H9 (cell line): ENCODE results near the gene CHD6. TPM values are rescaled to one million over a fixed set of nuclear protein-coding genes. Genes with fewer than 3 reads are reported as not detected.

Experiments
- DNase-seq: peaks from one replicate; pipeline ENCODE4 v3.0.0-alpha.2; 2017
- H2AFZ ChIP-seq: one replicate; pipeline ENCODE4 v1.6.1; 2013; ENCODE audit warnings: mild to moderate bottlenecking, low read length, control low read depth, moderate library complexity
- H2AK5ac ChIP-seq: 2 replicates; pipeline ENCODE4 v1.6.1; 2013; ENCODE audit warnings: low read length, control low read depth, mixed read lengths; ENCODE audit not compliant: insufficient read length
- H2BK120ac ChIP-seq: one replicate; pipeline ENCODE4 v1.6.1; 2013; ENCODE audit warnings: low read depth, mild to moderate bottlenecking, low read length, control low read depth, inconsistent platforms; ENCODE audit not compliant: poor library complexity, severe bottlenecking
- H2BK12ac ChIP-seq: 2 replicates; pipeline ENCODE4 v1.6.1; 2013; ENCODE audit warnings: low read length, control low read depth, mixed read lengths, low read depth; ENCODE audit not compliant: insufficient read length
- H2BK15ac ChIP-seq: 2 replicates; pipeline ENCODE4 v1.6.1; 2013; ENCODE audit warnings: low read depth, low read length, control low read depth
- H2BK20ac ChIP-seq: one replicate; pipeline ENCODE4 v1.6.1; 2013; ENCODE audit warnings: low read depth, mild to moderate bottlenecking, low read length, control low read depth, inconsistent platforms; ENCODE audit not compliant: poor library complexity, severe bottlenecking
- H2BK5ac ChIP-seq: 2 replicates; pipeline ENCODE4 v1.6.1; 2013; ENCODE audit warnings: low read length, control low read depth, mixed read lengths; ENCODE audit not compliant: insufficient read length
- H3K14ac ChIP-seq: 2 replicates; pipeline ENCODE4 v1.6.1; 2013; ENCODE audit warnings: low read length, control low read depth; ENCODE audit not compliant: insufficient read depth
- H3K18ac ChIP-seq: 2 replicates; pipeline ENCODE4 v1.6.1; 2013; ENCODE audit warnings: low read depth, mild to moderate bottlenecking, mixed read lengths, low read length, control low read depth; ENCODE audit not compliant: insufficient read length
- H3K23ac ChIP-seq: 2 replicates; pipeline ENCODE4 v1.6.1; 2013; ENCODE audit warnings: low read length, control low read depth, mixed read lengths, low read depth; ENCODE audit not compliant: insufficient read length
- H3K23me2 ChIP-seq: 2 replicates; pipeline ENCODE4 v1.6.1; 2013; ENCODE audit warnings: low read depth, mild to moderate bottlenecking, mixed read lengths, low read length, control low read depth; ENCODE audit not compliant: insufficient read length, poor library complexity, severe bottlenecking
- H3K27ac ChIP-seq: 2 replicates; pipeline ENCODE4 v1.5.1; 2013; ENCODE audit warnings: low read length, control low read depth, mixed read lengths, low read depth; ENCODE audit not compliant: insufficient read length
- H3K27me3 ChIP-seq: 2 replicates; pipeline ENCODE4 v1.6.1; 2013; ENCODE audit warnings: low read length, control low read depth, inconsistent platforms; ENCODE audit not compliant: insufficient read depth
- H3K4ac ChIP-seq: 2 replicates; pipeline ENCODE4 v1.6.1; 2013; ENCODE audit warnings: low read depth, mild to moderate bottlenecking, control low read depth, inconsistent platforms, low read length, moderate library complexity
- H3K4me1 ChIP-seq: 2 replicates; pipeline ENCODE4 v1.6.1; 2013; ENCODE audit warnings: low read length, control low read depth, inconsistent platforms; ENCODE audit not compliant: insufficient read depth
- H3K4me2 ChIP-seq: 2 replicates; pipeline ENCODE4 v1.6.1; 2013; ENCODE audit warnings: low read length, control low read depth, mixed read lengths; ENCODE audit not compliant: insufficient read length, insufficient read depth
- H3K56ac ChIP-seq: 2 replicates; pipeline ENCODE4 v1.6.1; 2013; ENCODE audit warnings: low read depth, mild to moderate bottlenecking, mixed read lengths, low read length, control low read depth; ENCODE audit not compliant: insufficient read length
- H3K79me1 ChIP-seq: 2 replicates; pipeline ENCODE4 v1.6.1; 2013; ENCODE audit warnings: low read depth, mild to moderate bottlenecking, moderate library complexity, low read length, control low read depth, inconsistent platforms; ENCODE audit not compliant: insufficient read depth, poor library complexity, severe bottlenecking
- H3K79me2 ChIP-seq: 2 replicates; pipeline ENCODE4 v1.6.1; 2013; ENCODE audit warnings: low read length, control low read depth, inconsistent platforms; ENCODE audit not compliant: insufficient read depth
- H3K9ac ChIP-seq: 2 replicates; pipeline ENCODE4 v1.6.1; 2013; ENCODE audit warnings: low read length, control low read depth, mixed read lengths; ENCODE audit not compliant: insufficient read length; ENCODE audit errors: extremely low read depth
- H3K9me3 ChIP-seq: one replicate; pipeline ENCODE4 v1.6.1; 2013; ENCODE audit warnings: low read depth, low read length, inconsistent platforms; ENCODE audit not compliant: control insufficient read depth
- H3T11ph ChIP-seq: one replicate; pipeline ENCODE4 v1.6.1; 2013; ENCODE audit warnings: mild to moderate bottlenecking, low read length, control low read depth, inconsistent platforms
- H4K20me1 ChIP-seq: one replicate; pipeline ENCODE4 v1.6.1; 2013; ENCODE audit not compliant: control insufficient read depth, insufficient read length, insufficient read depth
- H4K5ac ChIP-seq: 2 replicates; pipeline ENCODE4 v1.6.1; 2013; ENCODE audit warnings: low read depth, mild to moderate bottlenecking, mixed read lengths, low read length, control low read depth; ENCODE audit not compliant: insufficient read length
- H4K8ac ChIP-seq: replicated peaks from 2 replicates; pipeline ENCODE4 v1.6.1; 2013; ENCODE audit warnings: low read length, control low read depth, mixed read lengths, low read depth; ENCODE audit not compliant: insufficient read length
- H4K91ac ChIP-seq: 2 replicates; pipeline ENCODE4 v1.6.1; 2013; ENCODE audit warnings: low read depth, mild to moderate bottlenecking, moderate library complexity, mixed read lengths, low read length, control low read depth; ENCODE audit not compliant: insufficient read length
- H3K27ac Mint-ChIP-seq, 3 experiments: 2 replicates in 2 of 3; 3 replicates in 1 of 3; pipeline ENCODE4 v1.8.0; 2020 to 2021; ENCODE audit warnings: mixed read lengths in 3 of 3, mild to moderate bottlenecking in 1 of 3, moderate library complexity in 1 of 3
- H3K27me3 Mint-ChIP-seq: 2 replicates; pipeline ENCODE4 v1.8.0; 2021; ENCODE audit warnings: low read depth, mild to moderate bottlenecking, moderate library complexity, mixed read lengths
- H3K36me3 Mint-ChIP-seq, 3 experiments: 2 replicates in 2 of 3; 3 replicates in 1 of 3; pipeline ENCODE4 v1.8.0; 2020 to 2021; ENCODE audit warnings: low read depth in 3 of 3, mixed read lengths in 3 of 3; ENCODE audit not compliant: insufficient read depth in 1 of 3
- H3K4me1 Mint-ChIP-seq, 2 experiments: 2 replicates each; pipeline ENCODE4 v1.8.0; 2020; ENCODE audit warnings: mixed read lengths in 2 of 2
- H3K4me3 Mint-ChIP-seq, 2 experiments: 2 replicates in 1 of 2; 3 replicates in 1 of 2; pipeline ENCODE4 v1.8.0; 2020 to 2021; ENCODE audit warnings: mild to moderate bottlenecking in 2 of 2, mixed read lengths in 2 of 2, moderate library complexity in 1 of 2
- H3K9me3 Mint-ChIP-seq, 2 experiments: 2 replicates in 1 of 2; 3 replicates in 1 of 2; pipeline ENCODE4 v1.8.0; 2020; ENCODE audit warnings: mild to moderate bottlenecking in 2 of 2, mixed read lengths in 2 of 2, moderate library complexity in 1 of 2
- WGBS: extraction: QIAGEN DNeasy Blood & Tissue Kit; methylation state at CpG from one replicate; pipeline ENCODE4 v1.1.7; 2013; ENCODE audit warnings: missing lambda C conversion rate, low lambda C conversion rate, mixed read lengths; ENCODE audit not compliant: insufficient read length; ENCODE audit errors: extremely low coverage; 5-methylcytosine and 5-hydroxymethylcytosine counted together
- total RNA-seq: library from RNA; stranded (reverse); gene quantifications from 2 replicates; pipeline ENCODE4 v1.2.1, GENCODE V29; 2021
- TF ChIP-seq, protein P1 (sequence below): fragments of 200-600 bp; sonication (generic); conservative IDR thresholded peaks from 3 replicates; pipeline ENCODE4 v1.8.0; 2021; ENCODE audit warnings: antibody characterized with exemption, mild to moderate bottlenecking

Gene CHD6
- total RNA-seq, 1 experiment from 2014 or later: 51.5 TPM

DNA sequence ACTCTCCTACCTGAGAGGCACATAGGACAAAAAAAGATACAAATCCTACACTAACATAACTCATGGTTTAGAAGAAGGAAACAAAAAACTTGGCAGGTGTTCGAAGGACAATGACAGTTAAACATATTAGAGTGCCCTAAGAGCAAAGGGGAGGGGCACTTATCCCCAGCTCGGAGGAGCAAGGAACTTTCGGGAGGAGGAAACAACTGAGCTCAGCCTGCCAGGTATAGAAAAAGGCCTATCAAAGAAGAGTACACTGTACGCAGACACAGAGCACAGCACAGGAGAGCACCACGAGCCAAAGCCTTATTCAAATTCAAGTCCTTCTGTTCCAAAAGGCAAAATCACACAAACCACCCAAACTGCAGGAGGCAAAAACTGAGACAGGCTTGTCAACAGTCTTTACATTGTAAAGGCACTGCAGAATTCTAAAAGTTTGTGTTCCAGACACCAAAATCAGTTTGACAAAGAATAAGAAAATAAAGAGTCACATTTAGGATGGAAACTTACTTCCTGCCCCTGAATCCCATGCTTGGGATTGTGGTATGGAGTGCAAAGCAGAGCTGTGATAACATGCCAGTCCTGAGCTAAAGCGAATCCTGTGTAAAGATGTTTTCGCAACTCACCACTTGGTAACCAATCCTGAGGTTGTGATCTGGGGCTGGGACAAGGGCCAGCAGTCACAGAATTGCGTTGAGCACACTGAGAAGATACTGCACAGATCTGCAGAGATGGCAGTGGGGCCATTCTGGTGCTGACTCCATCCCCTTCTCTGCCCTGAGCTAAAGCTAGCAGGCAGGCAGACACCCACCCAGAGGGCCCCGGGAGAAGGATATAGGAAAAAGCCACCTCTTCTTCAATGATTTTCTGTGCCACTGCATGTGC lies 108.6 kb downstream of the CHD6 start:
- H3K27ac ChIP-seq: no peak overlapping the region
- DNase-seq: no peak

More for the DNA sequence above, 108.6 kb downstream of the CHD6 start:
- Histone ChIP-seq H4K91ac (no peak overlapping the region), H3K14ac (no peak overlapping the region), H4K20me1 (no peaks in the 10 kb centered on the region), H2BK12ac (no peak overlapping the region), H3K79me2 (no peaks in the 10 kb centered on the region), H3K4ac (no peak overlapping the region), H4K5ac (no peak overlapping the region), H3K4me2 (no peak overlapping the region), H2AK5ac (no peak overlapping the region), H2BK20ac (no peak overlapping the region), H3K27me3 (no peaks in the 10 kb centered on the region), H2BK120ac (no peak overlapping the region), H2BK5ac (no peak overlapping the region), H3K79me1 (peaks cover 3% of the 10 kb centered on the region), H4K8ac (no peak overlapping the region), H3K9me3 (no peaks in the 10 kb centered on the region), H3K23ac (no peak overlapping the region), H3K18ac (no peak overlapping the region), H3K4me1 (peaks cover 4% of the 10 kb centered on the region; the same call in 1 of the 2 replicates), H3K23me2 (no peaks in the 10 kb centered on the region), H2BK15ac (no peak overlapping the region), H2AFZ (no peak overlapping the region), H3K56ac (no peak overlapping the region), H3K9ac (no peak overlapping the region), H3T11ph (no peak overlapping the region)
- H3K27ac Mint-ChIP-seq: peak overlapping the region; percentile 34 to 69 (median 38); a peak in 4 of 7 replicates
- peaks cover 33 to 36% of the 10 kb centered on the region in 2 experiments for H3K4me1 Mint-ChIP-seq
- H3K36me3 Mint-ChIP-seq: peaks cover 32 to 57% (median 43%) of the 10 kb centered on the region in 3 experiments
- no peak overlapping the region for H3K4me3 Mint-ChIP-seq
- WGBS: no CpG with 5 or more reads among the region's 9 CpGs
- H3K9me3 Mint-ChIP-seq: no peaks in the 10 kb centered on the region; a peak in 4 of 5 replicates
- no peaks in the 10 kb centered on the region for H3K27me3 Mint-ChIP-seq
- TF ChIP-seq, protein P1, sequence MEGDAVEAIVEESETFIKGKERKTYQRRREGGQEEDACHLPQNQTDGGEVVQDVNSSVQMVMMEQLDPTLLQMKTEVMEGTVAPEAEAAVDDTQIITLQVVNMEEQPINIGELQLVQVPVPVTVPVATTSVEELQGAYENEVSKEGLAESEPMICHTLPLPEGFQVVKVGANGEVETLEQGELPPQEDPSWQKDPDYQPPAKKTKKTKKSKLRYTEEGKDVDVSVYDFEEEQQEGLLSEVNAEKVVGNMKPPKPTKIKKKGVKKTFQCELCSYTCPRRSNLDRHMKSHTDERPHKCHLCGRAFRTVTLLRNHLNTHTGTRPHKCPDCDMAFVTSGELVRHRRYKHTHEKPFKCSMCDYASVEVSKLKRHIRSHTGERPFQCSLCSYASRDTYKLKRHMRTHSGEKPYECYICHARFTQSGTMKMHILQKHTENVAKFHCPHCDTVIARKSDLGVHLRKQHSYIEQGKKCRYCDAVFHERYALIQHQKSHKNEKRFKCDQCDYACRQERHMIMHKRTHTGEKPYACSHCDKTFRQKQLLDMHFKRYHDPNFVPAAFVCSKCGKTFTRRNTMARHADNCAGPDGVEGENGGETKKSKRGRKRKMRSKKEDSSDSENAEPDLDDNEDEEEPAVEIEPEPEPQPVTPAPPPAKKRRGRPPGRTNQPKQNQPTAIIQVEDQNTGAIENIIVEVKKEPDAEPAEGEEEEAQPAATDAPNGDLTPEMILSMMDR: no peak
